Tibial artery (tissue), 4 donors: ENCODE results near the gene NEIL1.

ENCODE experiments used
- DNase-seq, 2 donors: peaks; one replicate each; pipeline ENCODE4 v3.0.0-alpha.2; 2019
- H3K27ac ChIP-seq, 2 donors: fragments of 200-600 bp; sonication (generic) in 1 of 2; 1 replicate in 1 of 2; 2 replicates in 1 of 2; pipeline ENCODE4 v1.5.1; 2018 to 2019; ENCODE audit warnings: mild to moderate bottlenecking in 1 of 2
- H3K27me3 ChIP-seq, 2 donors: fragments of 200-600 bp; sonication (generic) in 1 of 2; one replicate each; pipeline versions ENCODE4 v1.5.1 to v1.6.0; 2016 to 2019
- H3K36me3 ChIP-seq, 3 donors: fragments of 200-600 bp; sonication (generic) in 2 of 3; one replicate each; pipeline ENCODE4 v1.5.1; 2016 to 2019; ENCODE audit warnings: mild to moderate bottlenecking in 2 of 3
- H3K4me1 ChIP-seq, 4 donors: fragments of 200-600 bp; sonication (generic) in 2 of 4; 1 replicate in 3 of 4; 2 replicates in 1 of 4; pipeline ENCODE4 v1.5.1; 2016 to 2019
- H3K4me3 ChIP-seq, 2 donors: fragments of 200-600 bp; sonication (generic) in 1 of 2; 1 replicate in 1 of 2; 2 replicates in 1 of 2; pipeline ENCODE4 v1.5.1; 2018 to 2019; ENCODE audit warnings: mild to moderate bottlenecking in 2 of 2
- H3K9me3 ChIP-seq, 3 donors: fragments of 200-600 bp; sonication (generic) in 1 of 3; one replicate each; pipeline ENCODE4 v1.5.1; 2016 to 2019
- intact Hi-C: fragments of 100-400 bp; cut with DNase I; formaldehyde crosslinking; loops from one replicate; pipeline ENCODE4 v1.15.0; 2023; ENCODE audit warnings: low total_unique reads
- TF ChIP-seq, protein P1 (sequence below), 2 experiments: fragments of 200-600 bp in 1 of 2; fragments of 450-650 bp in 1 of 2; IDR thresholded peaks; one replicate each; pipeline ENCODE4 v1.5.1; 2017 to 2019; ENCODE audit warnings: antibody characterized with exemption in 2 of 2, mild to moderate bottlenecking in 1 of 2, moderate library complexity in 1 of 2

NEIL1 gene

DNA sequence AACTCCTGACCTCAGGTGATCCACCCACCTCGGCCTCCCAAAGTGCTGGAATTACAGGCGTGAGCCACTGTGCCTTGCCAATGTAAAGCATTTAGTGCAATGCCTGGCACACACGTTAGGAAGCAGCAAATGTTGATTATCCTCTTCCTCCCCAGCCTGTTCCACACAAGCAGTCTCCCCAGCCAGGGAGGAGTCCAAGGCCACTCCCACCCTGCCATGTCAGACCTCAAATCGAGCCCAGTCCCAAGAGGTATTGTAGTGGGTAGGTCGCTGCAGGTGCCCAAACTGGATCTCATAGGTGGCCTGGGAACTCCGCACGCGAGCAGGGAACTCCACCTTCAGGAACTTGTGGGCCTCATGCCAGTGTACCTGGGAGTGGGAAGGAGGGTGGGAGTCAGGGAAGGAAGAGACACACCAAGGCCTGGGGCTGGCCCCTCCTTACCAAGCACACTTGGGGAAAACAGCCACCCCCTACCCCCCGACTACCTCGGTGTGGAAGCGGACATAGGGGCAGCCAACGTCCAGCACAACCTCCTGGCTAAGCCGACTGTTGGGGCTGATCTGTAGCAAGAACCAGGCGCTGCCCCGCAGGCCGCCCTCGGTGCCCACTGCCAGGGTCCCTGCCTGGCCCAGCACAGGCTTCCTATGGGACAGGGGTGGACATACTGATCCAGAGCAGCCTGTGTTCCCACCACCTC lies 11.3 kb downstream of the NEIL1 start:
- no peak overlapping the region for H3K27ac ChIP-seq
- intact Hi-C loops = no loop called here
- H3K36me3 ChIP-seq = peaks cover 27 to 98% (median 74%) of the 10 kb centered on the region in 3 donors
- DNase-seq = no peak
- no peaks in the 10 kb centered on the region for H3K9me3 ChIP-seq
- H3K4me1 ChIP-seq = no peaks in the 10 kb centered on the region
- no peak overlapping the region for H3K4me3 ChIP-seq
- TF ChIP-seq, protein P1, sequence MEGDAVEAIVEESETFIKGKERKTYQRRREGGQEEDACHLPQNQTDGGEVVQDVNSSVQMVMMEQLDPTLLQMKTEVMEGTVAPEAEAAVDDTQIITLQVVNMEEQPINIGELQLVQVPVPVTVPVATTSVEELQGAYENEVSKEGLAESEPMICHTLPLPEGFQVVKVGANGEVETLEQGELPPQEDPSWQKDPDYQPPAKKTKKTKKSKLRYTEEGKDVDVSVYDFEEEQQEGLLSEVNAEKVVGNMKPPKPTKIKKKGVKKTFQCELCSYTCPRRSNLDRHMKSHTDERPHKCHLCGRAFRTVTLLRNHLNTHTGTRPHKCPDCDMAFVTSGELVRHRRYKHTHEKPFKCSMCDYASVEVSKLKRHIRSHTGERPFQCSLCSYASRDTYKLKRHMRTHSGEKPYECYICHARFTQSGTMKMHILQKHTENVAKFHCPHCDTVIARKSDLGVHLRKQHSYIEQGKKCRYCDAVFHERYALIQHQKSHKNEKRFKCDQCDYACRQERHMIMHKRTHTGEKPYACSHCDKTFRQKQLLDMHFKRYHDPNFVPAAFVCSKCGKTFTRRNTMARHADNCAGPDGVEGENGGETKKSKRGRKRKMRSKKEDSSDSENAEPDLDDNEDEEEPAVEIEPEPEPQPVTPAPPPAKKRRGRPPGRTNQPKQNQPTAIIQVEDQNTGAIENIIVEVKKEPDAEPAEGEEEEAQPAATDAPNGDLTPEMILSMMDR (IDR thresholded peaks at IDR 0.05) = no peak
- no peaks in the 10 kb centered on the region for H3K27me3 ChIP-seq

GRCh38 chr15:75358771-75359536 lies 12.1 kb downstream of the NEIL1 start:
- DNase-seq = no peak
- Histone ChIP-seq H3K9me3 (no peaks in the 10 kb centered on the region), H3K27me3 (no peaks in the 10 kb centered on the region), H3K4me1 (no peaks in the 10 kb centered on the region), H3K36me3 (peaks cover 28 to 100% (median 82%) of the 10 kb centered on the region in 3 donors), H3K4me3 (no peak overlapping the region), H3K27ac (no peak overlapping the region)
- TF ChIP-seq, protein P1 (IDR thresholded peaks at IDR 0.05) = no peak
- intact Hi-C loops = no loop called here

GRCh38 chr15:75359537-75360250 lies 12.9 kb downstream of the NEIL1 start:
- no peaks in the 10 kb centered on the region for H3K4me1 ChIP-seq
- no peak for DNase-seq
- intact Hi-C loops = loop anchor here (10.0 kb wide), 1 partner anchor 405 kb away; no protein-coding TSS in a partner anchor
- H3K27me3 ChIP-seq = no peaks in the 10 kb centered on the region
- no peak overlapping the region for H3K27ac ChIP-seq
- H3K4me3 ChIP-seq = no peak overlapping the region
- no peaks in the 10 kb centered on the region for H3K9me3 ChIP-seq
- H3K36me3 ChIP-seq = peaks cover 35 to 100% (median 90%) of the 10 kb centered on the region in 3 donors
- TF ChIP-seq, protein P1 (IDR thresholded peaks at IDR 0.05) = no peak

DNA sequence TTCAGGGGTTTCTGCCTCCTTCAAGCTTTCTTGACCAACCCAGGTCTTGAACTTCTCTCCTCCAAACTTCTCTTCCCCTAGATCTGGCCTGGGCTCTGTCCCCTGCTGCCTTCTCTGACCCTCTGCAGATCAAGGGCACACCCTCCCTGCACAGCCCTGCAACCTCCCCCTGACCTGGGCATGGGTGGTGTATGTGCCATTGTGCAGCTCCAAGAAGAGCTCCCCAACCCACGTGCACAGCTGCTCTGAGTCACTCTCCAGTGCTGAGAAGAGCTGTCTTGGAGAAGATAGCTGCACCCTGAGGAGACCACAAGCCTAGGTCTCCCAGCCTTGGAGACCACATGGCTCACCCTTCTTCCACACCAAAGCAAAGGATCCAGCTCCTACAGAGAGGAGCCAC lies 13.6 kb downstream of the NEIL1 start:
- intact Hi-C loops = loop anchor here (10.0 kb wide), 1 partner anchor 404 kb away; no protein-coding TSS in a partner anchor
- Histone ChIP-seq H3K27ac (no peak overlapping the region), H3K9me3 (no peaks in the 10 kb centered on the region), H3K4me3 (no peak overlapping the region), H3K36me3 (peaks cover 35 to 100% (median 93%) of the 10 kb centered on the region in 3 donors), H3K4me1 (no peaks in the 10 kb centered on the region), H3K27me3 (no peaks in the 10 kb centered on the region)
- DNase-seq = no peak
- TF ChIP-seq, protein P1 (IDR thresholded peaks at IDR 0.05) = no peak

GRCh38 chr15:75360856-75361255 lies 14.0 kb downstream of the NEIL1 start:
- no peaks in the 10 kb centered on the region for H3K9me3 ChIP-seq
- no peak overlapping the region for H3K4me3 ChIP-seq
- TF ChIP-seq, protein P1 (IDR thresholded peaks at IDR 0.05) = no peak
- no peak for DNase-seq
- intact Hi-C loops = loop anchor here (10.0 kb wide), 1 partner anchor 404 kb away; no protein-coding TSS in a partner anchor
- no peaks in the 10 kb centered on the region for H3K27me3 ChIP-seq
- peaks cover 35 to 100% (median 92%) of the 10 kb centered on the region in 3 donors for H3K36me3 ChIP-seq
- no peak overlapping the region for H3K27ac ChIP-seq
- no peaks in the 10 kb centered on the region for H3K4me1 ChIP-seq
